ENCODE measurements around the gene TBC1D3E.
"Not testable (repeated sequence)": the region's sequence is repeated elsewhere in the genome, so short reads cannot be mapped to it uniquely, and the experiment has no call there.

Gene TBC1D3E

DNA sequence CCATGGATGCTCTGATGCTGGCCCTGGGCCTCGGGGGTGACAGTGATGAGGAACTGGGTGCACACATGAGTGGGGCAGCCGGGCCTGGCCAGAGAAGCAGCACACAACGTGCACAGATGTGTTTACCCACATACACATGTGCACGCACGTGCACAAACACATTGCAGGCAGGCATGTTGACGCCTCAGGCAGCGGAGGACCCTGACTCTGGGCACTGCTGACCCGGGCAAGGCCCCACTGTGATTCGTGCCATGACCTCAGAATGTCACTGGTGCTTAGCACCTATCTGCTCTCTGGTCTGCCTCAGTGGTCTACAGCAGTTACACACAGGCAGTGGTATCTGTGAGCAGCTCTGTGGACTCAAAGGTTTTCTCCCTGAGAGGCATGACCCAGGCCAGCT, at the start of gene TBC1D3E:
Gene TBC1D3E, plus strand, starts transcription at position 301 of the 400 bp plus-strand sequence. CDS start 1,545 bp downstream, outside the sequence.
- not testable (repeated sequence) for DNase-seq (ENCODE audit: low read depth)

DNA sequence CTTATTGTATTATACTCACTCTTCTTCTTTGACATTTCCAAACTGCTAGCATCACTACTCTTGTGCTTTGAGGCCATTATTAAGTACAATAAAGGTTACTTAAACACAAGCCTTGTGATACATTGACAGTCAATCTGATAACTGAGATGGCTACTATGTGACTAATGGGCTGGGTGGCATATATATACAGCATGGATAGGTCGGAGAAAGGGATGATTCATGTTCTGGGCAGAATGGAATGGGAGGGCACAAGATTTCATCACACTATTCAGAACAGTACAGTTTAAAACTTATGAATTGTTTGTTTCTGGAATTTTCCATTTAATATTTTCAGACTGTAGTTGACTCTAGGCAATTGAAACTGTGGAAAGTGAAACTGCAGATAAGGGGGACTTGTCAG, 40.4 kb upstream of the TBC1D3E start:
- DNase-seq (ENCODE audit: low read depth) = not testable (repeated sequence)

DNA sequence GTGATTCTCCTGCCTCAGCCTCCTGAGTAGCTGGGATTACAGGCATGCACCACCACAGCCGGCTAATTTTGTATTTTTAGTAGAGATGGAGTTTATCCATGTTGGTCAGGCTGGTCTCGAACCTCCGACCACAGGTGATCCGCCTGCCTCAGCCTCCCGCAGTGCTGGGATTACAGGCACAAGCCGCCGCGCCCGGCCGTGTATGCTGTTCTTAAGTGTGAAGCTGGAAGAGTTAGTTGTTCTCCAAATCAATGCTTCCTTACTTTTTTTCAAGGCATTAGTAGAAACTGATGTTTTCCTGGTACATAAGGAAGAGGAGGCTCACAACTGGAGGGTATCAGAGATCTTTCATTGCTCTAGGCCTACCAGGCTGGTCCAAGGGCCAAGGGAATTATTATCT, 39.6 kb upstream of the TBC1D3E start:
- not testable (repeated sequence) for DNase-seq (ENCODE audit: low read depth)

DNA sequence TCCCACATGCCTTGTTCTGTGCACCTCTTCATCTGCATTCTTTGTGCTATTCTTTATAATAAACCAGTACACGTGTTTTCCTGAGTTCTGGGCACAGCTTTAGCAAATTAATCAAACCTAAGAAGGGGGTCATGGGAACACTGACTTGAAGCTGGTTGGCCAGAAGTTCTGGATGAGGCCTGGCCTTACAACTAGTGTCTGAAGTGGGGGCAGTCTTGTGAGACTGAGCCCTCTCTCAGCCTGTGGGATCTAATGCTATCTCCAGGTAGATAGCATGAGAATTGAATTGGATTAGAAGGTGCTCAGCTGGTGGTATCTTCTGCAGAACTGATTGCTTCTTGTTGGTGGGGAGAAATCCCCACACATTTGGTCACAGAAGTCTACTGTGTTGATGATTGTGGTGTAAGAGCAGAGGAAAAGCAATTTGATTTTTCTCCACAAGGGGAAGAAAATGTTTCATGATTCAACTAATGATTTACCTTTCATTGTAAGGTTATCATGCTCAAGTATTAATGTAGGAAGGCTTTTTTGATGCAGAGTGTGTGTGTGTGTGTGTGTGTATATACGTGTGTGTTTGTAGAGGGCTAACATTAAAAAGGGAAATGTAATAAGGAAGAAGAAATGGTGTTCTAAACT, 33.6 kb upstream of the TBC1D3E start:
- DNase-seq (ENCODE audit: low read depth) = not testable (repeated sequence)

DNA sequence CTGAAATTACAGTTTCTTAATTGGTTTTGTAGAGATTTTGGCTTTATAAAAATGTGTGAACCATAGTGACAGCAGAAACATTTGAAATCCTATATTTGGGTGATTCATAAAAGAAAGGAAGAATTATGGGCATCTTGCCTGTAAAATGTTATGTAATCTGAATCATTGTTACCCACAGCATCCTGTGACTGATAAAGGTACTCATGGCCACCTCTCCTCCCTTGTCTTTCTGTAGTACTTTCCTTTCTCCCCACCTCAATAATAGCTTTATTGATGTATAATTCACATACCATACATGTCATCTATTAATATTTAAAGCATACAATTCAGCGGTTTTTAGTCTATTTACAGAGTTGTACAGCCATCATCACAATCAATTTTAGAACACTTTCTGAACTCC, 28.5 kb upstream of the TBC1D3E start:
- DNase-seq (ENCODE audit: low read depth) = not testable (repeated sequence)

DNA sequence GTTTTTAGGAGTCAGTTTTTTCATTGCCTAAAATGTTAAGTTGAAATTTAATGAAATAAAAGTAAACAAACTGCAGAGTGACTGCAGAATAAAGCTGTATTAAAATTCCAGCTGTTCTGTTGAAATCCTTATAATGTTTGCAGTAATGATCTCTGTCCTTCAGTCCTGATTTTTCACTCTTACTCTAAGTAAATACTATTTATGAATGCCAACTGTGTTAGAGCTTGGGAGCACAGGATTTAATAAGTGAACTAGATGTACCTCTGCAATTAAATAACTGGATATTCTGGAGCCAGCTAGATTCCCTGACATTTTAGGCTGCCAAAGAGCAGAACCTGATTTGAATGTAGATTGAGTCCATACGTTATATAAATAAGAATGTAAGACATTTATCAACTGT, 7.9 kb upstream of the TBC1D3E start:
- DNase-seq (ENCODE audit: low read depth) = not testable (repeated sequence)

DNA sequence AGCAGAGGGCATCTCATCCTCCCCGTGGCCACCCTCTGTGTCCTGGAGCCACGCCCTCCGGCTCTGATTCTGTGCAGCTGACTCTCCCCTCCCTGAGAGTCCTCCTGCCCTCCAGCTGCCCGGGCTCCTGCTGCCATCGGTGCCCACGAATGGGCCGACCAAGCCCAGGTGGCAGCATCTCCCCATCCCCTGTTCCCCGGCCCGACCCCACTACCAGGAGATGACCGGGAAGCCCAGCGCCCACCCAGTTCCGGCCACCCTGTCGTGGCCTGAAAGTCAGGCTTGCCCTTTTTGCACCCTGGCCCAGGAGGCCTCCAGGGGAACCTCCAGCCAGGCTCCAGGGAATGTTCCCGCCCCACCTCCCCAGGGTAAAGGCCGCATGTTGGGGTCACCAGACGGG, 7.1 kb downstream of the TBC1D3E start:
- DNase-seq (ENCODE audit: low read depth) = not testable (repeated sequence)
